ENCODE data around the gene PAX2. TPM values are rescaled to one million over a fixed set of nuclear protein-coding genes. Genes with fewer than 3 reads are reported as not detected.

The PAX2 gene
- total RNA-seq, 1 experiment from 2014 or later = not detected

GRCh38 chr10:100718197-100718742, 27.1 kb upstream of the PAX2 start:
- no peak overlapping the region for H3K27ac Mint-ChIP-seq
- no peak overlapping the region for H3K4me3 Mint-ChIP-seq
- Histone ChIP-seq H3T11ph (ENCODE audit: low read length) (no peak overlapping the region), H3K79me1 (ENCODE audit: insufficient read depth, low read depth, low read length, poor library complexity, severe bottlenecking) (no peaks in the 10 kb centered on the region), H4K8ac (replicated peaks; ENCODE audit: insufficient read length, low read depth, low read length) (no peak overlapping the region), H3K4me2 (ENCODE audit: insufficient read depth, insufficient read length, low read length) (no peak overlapping the region), H4K91ac (ENCODE audit: insufficient read length, low read depth, low read length) (no peak overlapping the region), H3K9me3 (ENCODE audit: control insufficient read depth, low read depth, low read length) (no peaks in the 10 kb centered on the region), H3K23me2 (ENCODE audit: insufficient read length, low read depth, low read length, poor library complexity, severe bottlenecking) (peaks cover 6% of the 10 kb centered on the region), H2BK120ac (ENCODE audit: low read depth, low read length, poor library complexity, severe bottlenecking) (no peak overlapping the region), H3K79me2 (ENCODE audit: insufficient read depth, low read length) (no peaks in the 10 kb centered on the region), H3K14ac (ENCODE audit: insufficient read depth, low read length) (no peak overlapping the region), H3K27ac (ENCODE audit: insufficient read length, low read depth, low read length) (no peak overlapping the region), H2BK15ac (ENCODE audit: low read depth, low read length) (no peak overlapping the region), H4K20me1 (ENCODE audit: control insufficient read depth, insufficient read depth, insufficient read length) (no peaks in the 10 kb centered on the region), H2BK12ac (ENCODE audit: insufficient read length, low read depth, low read length) (no peak overlapping the region), H3K23ac (ENCODE audit: insufficient read length, low read depth, low read length) (no peak overlapping the region), H2BK5ac (ENCODE audit: insufficient read length, low read length) (no peak overlapping the region), H3K18ac (ENCODE audit: insufficient read length, low read depth, low read length) (no peak overlapping the region), H3K27me3 (ENCODE audit: insufficient read depth, low read length) (peaks cover 59% of the 10 kb centered on the region), H4K5ac (ENCODE audit: insufficient read length, low read depth, low read length) (no peak overlapping the region), H3K4me1 (ENCODE audit: insufficient read depth, low read length) (no peaks in the 10 kb centered on the region), H3K4ac (ENCODE audit: low read depth, low read length) (no peak overlapping the region), H2AK5ac (ENCODE audit: insufficient read length, low read length) (no peak overlapping the region), H3K9ac (ENCODE audit: extremely low read depth, insufficient read length, low read length) (no peak overlapping the region), H2AFZ (ENCODE audit: low read length) (no peak overlapping the region), H3K56ac (ENCODE audit: insufficient read length, low read depth, low read length) (no peak overlapping the region), H2BK20ac (ENCODE audit: low read depth, low read length, poor library complexity, severe bottlenecking) (no peak overlapping the region)
- H3K4me1 Mint-ChIP-seq = peaks cover 6 to 10% of the 10 kb centered on the region in 2 experiments
- peaks cover 100% of the 10 kb centered on the region for H3K27me3 Mint-ChIP-seq (ENCODE audit: low read depth)
- peaks cover 0 to 2% (median 0%) of the 10 kb centered on the region in 3 experiments; a peak in 2 of 7 replicates for H3K36me3 Mint-ChIP-seq (ENCODE audit: insufficient read depth in 1 of 3, low read depth in 3 of 3)
- no peak for TF ChIP-seq CTCF (conservative IDR thresholded peaks at IDR 0.05)
- H3K9me3 Mint-ChIP-seq = peaks cover 0 to 6% of the 10 kb centered on the region in 2 experiments; a peak in 2 of 5 replicates
- DNase-seq = no peak
- WGBS (ENCODE audit: extremely low coverage, insufficient read length, low lambda C conversion rate) = no CpG with 5 or more reads among the region's 1 CpG
